Measurements from ENCODE around the gene GSK3A. TPM values are rescaled to one million over a fixed set of nuclear protein-coding genes. Genes with fewer than 3 reads are reported as not detected.
"Not testable (repeated sequence)": the region's sequence is repeated elsewhere in the genome, so short reads cannot be mapped to it uniquely, and the experiment has no call there.

The GSK3A gene
- polyA plus RNA-seq, 2 donors = 32.9 TPM

DNA sequence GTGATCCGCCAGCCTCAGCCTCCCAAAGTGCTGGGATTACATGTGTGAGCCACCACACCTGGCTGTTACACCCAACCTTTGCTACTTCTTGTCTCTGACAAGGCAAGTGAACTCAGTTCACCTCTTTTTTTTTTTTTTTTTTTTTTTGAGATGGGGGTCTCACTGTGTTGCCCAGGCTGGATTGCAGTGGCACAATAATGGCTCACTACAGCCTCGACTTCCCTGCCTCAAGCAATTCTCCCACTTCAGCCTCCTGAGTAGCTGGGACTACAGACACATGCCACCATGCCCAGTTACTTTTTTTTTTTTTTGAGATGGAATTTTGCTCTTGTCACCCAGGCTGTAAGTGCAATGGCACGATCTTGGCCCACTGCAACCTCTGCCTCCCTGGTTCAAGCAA, 15.4 kb upstream of the GSK3A start:
- H3K4me1 ChIP-seq (ENCODE audit: control insufficient read depth in 2 of 2, insufficient read depth in 2 of 2, low read length in 1 of 2); H3K36me3 ChIP-seq (ENCODE audit: control insufficient read depth in 2 of 2, insufficient read depth in 2 of 2, low read length in 1 of 2); H3K9me3 ChIP-seq (ENCODE audit: control insufficient read depth in 2 of 2, insufficient read depth in 1 of 2, low read depth in 1 of 2, low read length in 1 of 2); H3K4me3 ChIP-seq (ENCODE audit: low read depth in 1 of 2, low read length in 2 of 2); H3K27me3 ChIP-seq (ENCODE audit: control insufficient read depth in 1 of 2, insufficient read depth in 2 of 2, low read length in 2 of 2); H3K27ac ChIP-seq (ENCODE audit: low read depth in 2 of 2, low read length in 1 of 2): not testable (repeated sequence)
- WGBS, 2 donors = 82 to 93% methylated on average over 3 of the region's 3 CpGs

DNA sequence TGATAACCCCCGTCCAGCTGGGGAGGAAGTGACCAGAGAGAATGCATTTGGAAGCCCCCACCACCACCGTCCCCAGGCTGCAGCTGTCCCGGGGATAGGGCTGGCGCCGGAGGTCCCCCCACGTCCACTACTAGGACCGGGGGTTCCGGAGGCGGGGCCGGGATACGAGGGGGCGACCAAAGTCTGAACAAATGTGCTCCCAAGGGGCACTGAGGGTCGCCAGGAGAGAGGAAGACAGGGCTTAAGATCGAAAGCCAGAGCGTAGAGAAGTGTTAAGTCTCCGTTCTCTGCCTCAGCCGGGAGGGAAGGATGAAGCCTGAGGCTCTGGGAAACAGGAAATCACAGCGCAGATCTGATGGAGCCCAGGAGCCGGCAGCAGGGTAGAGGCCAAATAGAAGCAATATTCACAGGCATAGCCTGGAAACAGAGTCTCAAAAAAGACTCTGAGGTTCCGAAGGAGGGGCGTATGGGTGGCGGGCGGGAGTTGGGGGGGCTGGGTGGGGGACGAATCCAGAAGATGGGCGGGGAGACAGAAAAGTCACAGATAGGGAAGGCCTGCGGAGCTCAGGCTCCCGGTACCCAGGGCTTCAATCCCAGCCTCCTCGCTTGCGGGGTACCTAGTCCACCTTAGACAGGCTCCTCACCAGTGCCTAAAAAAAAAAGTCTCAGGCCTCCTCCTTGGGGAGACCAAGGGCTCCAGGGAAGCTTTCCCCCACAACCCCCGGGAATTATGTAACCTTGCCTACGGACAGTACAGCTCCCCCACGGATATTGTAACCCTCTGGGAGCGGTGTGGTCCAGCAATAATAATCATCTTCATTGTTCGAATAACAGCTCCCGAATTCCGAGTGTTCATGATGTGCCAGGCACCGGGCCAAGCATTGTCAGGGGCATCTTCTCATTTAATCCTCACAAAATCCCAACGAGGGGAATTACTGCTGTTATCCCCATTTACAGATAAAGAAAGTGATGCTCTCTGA, 13.7 kb upstream of the GSK3A start:
- H3K4me3 ChIP-seq (ENCODE audit: low read depth in 1 of 2, low read length in 2 of 2) = peak overlapping the region; percentile 25 to 76
- peaks cover 2 to 15% of the 10 kb centered on the region in 2 donors for H3K4me1 ChIP-seq (ENCODE audit: control insufficient read depth in 2 of 2, insufficient read depth in 2 of 2, low read length in 1 of 2)
- WGBS, 2 donors = 6 to 8% methylated on average over 38 of the region's 38 CpGs
- peak overlapping the region; percentile 96 to 99 for H3K27ac ChIP-seq (ENCODE audit: low read depth in 2 of 2, low read length in 1 of 2)
- no peaks in the 10 kb centered on the region for H3K9me3 ChIP-seq (ENCODE audit: control insufficient read depth in 2 of 2, insufficient read depth in 1 of 2, low read depth in 1 of 2, low read length in 1 of 2)
- H3K27me3 ChIP-seq (ENCODE audit: control insufficient read depth in 1 of 2, insufficient read depth in 2 of 2, low read length in 2 of 2) = no peaks in the 10 kb centered on the region
- H3K36me3 ChIP-seq (ENCODE audit: control insufficient read depth in 2 of 2, insufficient read depth in 2 of 2, low read length in 1 of 2) = no peaks in the 10 kb centered on the region

DNA sequence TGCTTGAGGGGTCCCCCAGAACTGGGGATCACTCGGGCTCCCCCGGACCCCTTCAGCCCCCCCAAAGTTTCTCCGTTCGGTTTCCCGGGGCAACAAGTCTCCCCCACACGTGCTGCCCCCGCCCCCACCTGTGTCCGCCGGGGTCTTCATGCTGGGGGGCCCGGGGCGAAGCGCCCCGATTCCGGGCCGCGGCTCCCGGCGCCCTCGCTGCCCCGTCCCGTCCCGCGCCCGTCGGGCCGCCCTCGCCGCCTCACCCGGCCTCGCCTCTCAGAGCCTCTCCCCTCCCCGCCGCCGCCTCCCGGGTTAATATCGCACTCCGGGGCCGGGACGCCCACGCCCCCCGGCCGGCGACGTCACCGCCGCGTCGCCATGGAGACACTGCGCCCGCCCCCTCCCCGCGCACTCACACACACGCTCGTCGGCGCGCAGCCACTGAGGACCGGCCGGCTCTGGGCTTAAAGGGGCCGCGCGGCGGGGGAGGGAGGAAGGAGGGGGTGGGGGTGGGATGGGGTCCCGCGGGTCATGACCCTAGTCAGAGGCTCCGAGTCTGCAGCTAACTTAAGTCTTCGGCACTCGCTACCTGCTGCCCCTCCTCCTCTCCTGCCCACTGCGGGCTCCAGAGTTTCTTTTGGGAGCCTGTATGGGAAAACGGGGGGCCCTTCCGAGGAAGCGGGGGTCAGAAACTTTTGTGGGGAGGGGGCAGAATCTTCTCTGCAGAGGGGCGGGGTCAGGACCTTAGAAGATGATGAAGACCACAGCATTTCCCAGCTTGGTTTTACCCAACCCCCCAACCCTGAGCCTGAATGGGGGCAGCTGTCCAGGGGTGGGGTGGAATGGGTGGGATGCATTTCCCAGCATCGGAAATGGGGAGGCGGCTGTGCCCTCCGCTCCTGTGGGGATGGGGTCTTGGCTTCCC, 12.7 kb upstream of the GSK3A start, which contains the start of gene ERF:
Gene ERF, minus strand, starts transcription at position 279 of the 916 bp plus-strand sequence. Its CDS starts 129 bp downstream, at position 150.
- Histone ChIP-seq H3K9me3 (ENCODE audit: control insufficient read depth in 2 of 2, insufficient read depth in 1 of 2, low read depth in 1 of 2, low read length in 1 of 2) (no peaks in the 10 kb centered on the region), H3K4me3 (ENCODE audit: low read depth in 1 of 2, low read length in 2 of 2) (peak within 1 kb of the TSS; percentile 76 to 93), H3K4me1 (ENCODE audit: control insufficient read depth in 2 of 2, insufficient read depth in 2 of 2, low read length in 1 of 2) (peaks cover 6 to 23% of the 10 kb centered on the region in 2 donors), H3K27me3 (ENCODE audit: control insufficient read depth in 1 of 2, insufficient read depth in 2 of 2, low read length in 2 of 2) (no peaks in the 10 kb centered on the region), H3K36me3 (ENCODE audit: control insufficient read depth in 2 of 2, insufficient read depth in 2 of 2, low read length in 1 of 2) (no peaks in the 10 kb centered on the region), H3K27ac (ENCODE audit: low read depth in 2 of 2, low read length in 1 of 2) (peak within 1 kb of the TSS; percentile 96 to 99)
- WGBS, 2 donors = 0 to 1% methylated on average over 29 to 75 of the region's 75 CpGs

DNA sequence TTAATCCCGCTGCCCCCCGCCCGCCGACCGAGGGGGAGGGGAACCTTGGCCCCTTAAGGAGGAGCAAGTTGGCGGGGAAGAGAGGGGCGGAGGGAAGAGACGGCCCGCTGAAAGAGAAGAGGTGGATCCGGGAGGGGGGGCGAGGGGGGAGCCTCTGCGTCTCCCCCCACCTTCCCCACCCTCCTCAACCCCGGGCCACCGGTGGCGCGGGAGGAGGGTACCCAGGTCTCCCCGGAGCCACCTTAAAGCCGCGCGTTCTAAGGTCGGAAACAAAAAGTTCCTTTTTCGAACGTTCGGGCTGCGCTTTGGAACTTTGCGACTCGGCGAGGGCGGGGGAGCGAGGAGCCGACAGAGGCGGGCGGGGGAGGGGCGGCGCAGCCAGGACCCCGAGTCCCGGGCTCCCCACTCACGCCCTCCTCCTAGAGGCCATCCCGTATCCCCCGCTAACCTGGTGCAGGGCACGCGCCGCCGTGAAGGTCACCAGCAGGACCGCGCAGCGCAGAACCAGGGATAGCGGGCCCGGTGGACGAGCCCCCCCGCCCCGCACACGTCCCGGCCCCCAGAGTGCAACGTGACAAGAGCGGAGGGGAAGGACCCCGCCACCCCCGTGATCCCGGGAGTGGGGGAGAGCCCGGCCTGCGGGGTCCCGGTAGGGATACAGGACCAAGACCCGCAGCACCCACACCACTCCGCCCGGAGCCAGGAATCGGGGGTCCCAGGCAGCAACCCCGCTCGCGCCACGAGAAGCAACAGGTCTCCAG, 11.9 kb upstream of the GSK3A start:
- 0 to 1% methylated on average over 55 to 70 of the region's 70 CpGs for WGBS, 2 donors
- Histone ChIP-seq H3K27ac (ENCODE audit: low read depth in 2 of 2, low read length in 1 of 2) (peak overlapping the region; percentile 96 to 99), H3K36me3 (ENCODE audit: control insufficient read depth in 2 of 2, insufficient read depth in 2 of 2, low read length in 1 of 2) (no peaks in the 10 kb centered on the region), H3K9me3 (ENCODE audit: control insufficient read depth in 2 of 2, insufficient read depth in 1 of 2, low read depth in 1 of 2, low read length in 1 of 2) (no peaks in the 10 kb centered on the region), H3K4me3 (ENCODE audit: low read depth in 1 of 2, low read length in 2 of 2) (peak overlapping the region; percentile 76 to 93), H3K4me1 (ENCODE audit: control insufficient read depth in 2 of 2, insufficient read depth in 2 of 2, low read length in 1 of 2) (peaks cover 6 to 24% of the 10 kb centered on the region in 2 donors), H3K27me3 (ENCODE audit: control insufficient read depth in 1 of 2, insufficient read depth in 2 of 2, low read length in 2 of 2) (no peaks in the 10 kb centered on the region)

DNA sequence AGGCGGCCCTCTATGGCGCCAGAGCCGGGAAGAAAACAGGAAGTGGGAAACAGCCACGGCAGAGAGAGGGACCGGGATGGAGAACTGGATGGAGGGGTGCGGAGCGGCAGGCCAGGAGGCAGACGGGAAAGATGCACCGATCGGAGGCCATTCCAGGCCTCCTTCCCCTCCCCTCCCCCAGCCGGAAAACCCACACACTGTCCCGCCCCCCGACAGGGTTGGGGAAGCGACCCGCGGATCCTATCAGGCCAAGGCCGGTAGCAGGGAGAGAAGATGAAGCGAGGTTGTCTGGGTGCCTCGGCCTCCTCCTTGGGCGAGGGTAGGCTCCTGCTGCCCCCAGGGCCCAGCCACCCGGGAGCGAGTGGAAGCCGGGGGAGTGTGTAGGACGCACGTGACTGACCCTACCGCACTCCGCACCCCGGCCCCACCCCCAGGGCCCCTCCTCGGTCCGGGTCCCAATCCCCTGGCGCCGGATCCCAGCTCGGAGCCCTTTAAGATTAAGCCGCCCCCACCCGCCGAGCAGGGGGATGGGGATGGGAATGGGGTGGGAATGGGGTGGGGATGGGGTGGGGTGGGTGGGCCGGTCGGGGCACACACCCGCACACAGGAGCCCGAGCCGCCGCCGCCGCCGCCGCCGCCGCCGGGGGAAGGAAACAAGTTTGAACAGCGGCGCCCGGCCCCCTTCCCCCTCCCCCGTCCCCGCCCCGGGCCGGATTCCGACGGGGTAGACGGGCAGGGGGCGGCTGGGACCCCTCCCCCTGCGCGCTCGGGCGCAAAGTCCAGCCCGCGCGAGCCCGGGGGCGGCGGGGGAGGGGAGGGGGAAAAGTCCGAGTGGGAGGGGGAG, 11.1 kb upstream of the GSK3A start:
- Histone ChIP-seq H3K27ac (ENCODE audit: low read depth in 2 of 2, low read length in 1 of 2) (peak overlapping the region; percentile 96 to 99), H3K4me1 (ENCODE audit: control insufficient read depth in 2 of 2, insufficient read depth in 2 of 2, low read length in 1 of 2) (peaks cover 6 to 24% of the 10 kb centered on the region in 2 donors), H3K9me3 (ENCODE audit: control insufficient read depth in 2 of 2, insufficient read depth in 1 of 2, low read depth in 1 of 2, low read length in 1 of 2) (no peaks in the 10 kb centered on the region), H3K4me3 (ENCODE audit: low read depth in 1 of 2, low read length in 2 of 2) (peak overlapping the region; percentile 76 to 93), H3K36me3 (ENCODE audit: control insufficient read depth in 2 of 2, insufficient read depth in 2 of 2, low read length in 1 of 2) (peaks cover 0 to 7% of the 10 kb centered on the region in 2 donors), H3K27me3 (ENCODE audit: control insufficient read depth in 1 of 2, insufficient read depth in 2 of 2, low read length in 2 of 2) (no peaks in the 10 kb centered on the region)
- 1% methylated on average over 26 to 65 of the region's 71 CpGs for WGBS, 2 donors

DNA sequence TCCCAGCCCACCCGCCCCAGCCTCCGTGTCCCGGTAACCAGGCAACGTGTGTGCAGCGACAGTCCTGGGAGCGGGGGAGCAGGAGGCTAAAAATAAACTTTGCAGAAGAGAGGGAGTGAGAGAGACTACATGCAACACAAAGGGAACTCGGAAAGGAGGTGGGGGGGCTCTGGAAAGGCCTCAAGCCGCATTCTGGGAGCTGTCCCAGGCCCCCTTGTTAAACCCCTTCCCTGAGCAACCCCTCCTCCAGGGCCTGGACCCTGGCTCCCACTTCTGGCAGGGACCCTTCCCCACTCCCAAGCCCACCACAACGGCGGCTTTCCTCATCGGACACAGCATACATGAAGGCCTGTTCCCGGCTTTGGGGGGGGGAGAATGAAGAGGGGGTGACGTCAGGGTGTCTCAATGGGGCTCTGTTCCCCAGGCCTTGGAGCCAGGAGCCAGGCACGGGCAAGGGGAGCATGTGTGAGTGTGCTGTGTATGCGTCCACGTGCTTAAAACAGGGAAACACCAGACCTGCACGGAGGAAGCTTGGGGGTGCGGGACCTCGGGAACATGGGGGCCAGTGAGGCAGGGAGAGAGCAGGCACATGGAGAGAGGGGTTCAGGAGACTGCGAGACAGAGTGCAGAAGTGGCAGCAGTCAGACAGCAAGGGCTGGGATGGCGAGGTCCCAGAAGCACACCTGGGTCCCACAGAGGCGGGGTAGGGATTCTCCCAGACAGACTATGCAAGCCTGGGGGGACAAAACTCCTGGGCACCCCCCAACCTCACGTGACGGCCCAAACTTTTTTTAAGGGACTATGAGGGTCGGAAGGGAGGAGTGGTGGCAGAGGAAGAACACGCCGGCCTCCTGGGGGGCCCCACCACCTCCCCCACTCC, 10.2 kb upstream of the GSK3A start:
- Histone ChIP-seq H3K27me3 (ENCODE audit: control insufficient read depth in 1 of 2, insufficient read depth in 2 of 2, low read length in 2 of 2) (no peaks in the 10 kb centered on the region), H3K36me3 (ENCODE audit: control insufficient read depth in 2 of 2, insufficient read depth in 2 of 2, low read length in 1 of 2) (peaks cover 0 to 7% of the 10 kb centered on the region in 2 donors), H3K27ac (ENCODE audit: low read depth in 2 of 2, low read length in 1 of 2) (peak overlapping the region; percentile 96 to 99), H3K4me1 (ENCODE audit: control insufficient read depth in 2 of 2, insufficient read depth in 2 of 2, low read length in 1 of 2) (peaks cover 6 to 24% of the 10 kb centered on the region in 2 donors), H3K9me3 (ENCODE audit: control insufficient read depth in 2 of 2, insufficient read depth in 1 of 2, low read depth in 1 of 2, low read length in 1 of 2) (no peaks in the 10 kb centered on the region), H3K4me3 (ENCODE audit: low read depth in 1 of 2, low read length in 2 of 2) (peak overlapping the region; percentile 73 to 76)
- 7 to 10% methylated on average over 25 to 27 of the region's 27 CpGs for WGBS, 2 donors

DNA sequence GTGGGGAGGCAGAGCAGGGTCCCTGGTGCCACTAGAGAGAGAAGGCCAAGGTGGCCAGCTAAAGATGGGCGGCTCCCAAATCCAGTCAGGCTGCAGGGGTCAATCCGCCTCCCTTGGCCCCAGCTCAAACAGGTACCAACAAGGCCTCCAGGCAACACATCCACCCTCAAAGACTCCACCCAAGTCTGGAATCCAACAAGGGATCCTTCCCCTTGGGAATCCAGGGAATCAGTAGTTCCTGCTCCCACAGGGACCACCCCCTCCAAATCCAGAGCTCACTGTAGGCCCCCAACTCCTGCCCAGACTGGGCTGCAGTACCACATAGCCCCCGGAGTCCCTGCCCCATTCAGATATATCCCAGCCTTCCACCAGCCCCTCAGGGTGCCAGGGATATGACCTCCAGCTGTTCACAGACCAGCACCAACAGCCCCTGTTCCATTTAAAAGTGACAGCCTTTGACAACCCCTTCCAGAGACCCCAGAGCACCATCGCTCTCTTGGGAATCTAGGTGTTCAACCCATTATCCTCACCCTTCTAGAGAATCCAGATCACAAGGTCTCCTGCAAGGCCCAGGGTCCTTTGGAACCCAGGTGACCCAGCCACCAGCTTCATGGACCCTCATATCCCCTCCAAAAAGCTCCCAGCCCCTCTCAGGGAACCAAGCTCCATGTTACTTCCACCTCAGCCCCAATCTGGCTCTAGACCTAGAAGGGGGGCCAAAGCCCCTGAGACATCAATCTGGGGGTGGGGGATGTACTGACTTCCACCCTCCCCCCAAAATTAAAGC, 9.4 kb upstream of the GSK3A start:
- peaks cover 6 to 24% of the 10 kb centered on the region in 2 donors for H3K4me1 ChIP-seq (ENCODE audit: control insufficient read depth in 2 of 2, insufficient read depth in 2 of 2, low read length in 1 of 2)
- H3K4me3 ChIP-seq (ENCODE audit: low read depth in 1 of 2, low read length in 2 of 2) = peak overlapping the region in 1 of 2 donors; percentile 76
- H3K9me3 ChIP-seq (ENCODE audit: control insufficient read depth in 2 of 2, insufficient read depth in 1 of 2, low read depth in 1 of 2, low read length in 1 of 2) = no peaks in the 10 kb centered on the region
- peak overlapping the region; percentile 96 to 99 for H3K27ac ChIP-seq (ENCODE audit: low read depth in 2 of 2, low read length in 1 of 2)
- peaks cover 0 to 7% of the 10 kb centered on the region in 2 donors for H3K36me3 ChIP-seq (ENCODE audit: control insufficient read depth in 2 of 2, insufficient read depth in 2 of 2, low read length in 1 of 2)
- 56 to 62% methylated on average over 4 of the region's 4 CpGs for WGBS, 2 donors
- H3K27me3 ChIP-seq (ENCODE audit: control insufficient read depth in 1 of 2, insufficient read depth in 2 of 2, low read length in 2 of 2) = no peaks in the 10 kb centered on the region
